Measurements from ENCODE around the gene FAM20C.
"Not testable (repeated sequence)": the region's sequence is repeated elsewhere in the genome, so short reads cannot be mapped to it uniquely, and the experiment has no call there.

The FAM20C gene

GRCh38 chr7:192701-193480 lies 520 bp downstream of the FAM20C start:
- no peak for DNase-seq (ENCODE audit: low spot score)

- no peak for DNase-seq (ENCODE audit: low spot score)
Observed at GRCh38 chr7:193481-194251, 1.3 kb downstream of the FAM20C start.

DNA sequence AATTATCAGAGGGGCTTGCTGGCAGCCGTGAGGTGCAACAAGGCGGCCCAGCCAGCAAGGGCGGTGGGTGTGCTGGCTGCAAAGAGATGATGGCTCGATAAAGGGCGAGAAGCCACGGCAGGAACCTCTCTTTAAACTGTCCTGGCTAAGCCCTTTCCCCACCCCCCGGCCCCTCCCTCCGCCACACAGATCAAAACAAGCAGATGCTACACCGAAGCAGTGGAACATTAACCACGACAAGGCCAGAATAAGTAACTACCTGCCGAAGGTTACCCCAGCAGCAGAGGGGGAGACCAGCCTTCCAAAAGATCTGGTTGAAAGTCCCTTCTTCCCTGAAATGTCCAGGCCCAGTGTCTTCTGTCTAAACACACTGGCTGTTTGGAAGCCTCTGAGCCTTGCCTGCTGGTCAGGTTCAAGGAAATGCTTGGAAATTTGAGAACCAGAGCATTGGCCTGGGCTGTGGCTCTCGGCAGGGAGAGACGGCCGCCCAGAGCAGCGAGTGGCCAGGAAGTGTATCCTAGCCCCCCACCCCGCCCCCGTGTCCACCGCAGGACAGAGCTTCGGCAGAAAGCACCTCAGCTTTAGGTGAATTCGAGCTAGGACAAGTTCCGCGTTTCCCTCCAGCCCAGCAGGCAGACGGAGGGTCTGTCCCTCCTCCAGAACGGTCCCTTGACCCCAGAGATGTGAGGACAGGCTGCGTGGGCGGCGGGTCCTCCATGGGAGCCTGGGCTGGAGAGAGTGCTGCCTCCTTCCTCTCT lies 2.1 kb downstream of the FAM20C start:
- DNase-seq (ENCODE audit: low spot score), result no peak

GRCh38 chr7:195010-195829 lies 2.8 kb downstream of the FAM20C start:
- DNase-seq (ENCODE audit: low spot score), result no peak

GRCh38 chr7:195830-196128 lies 3.4 kb downstream of the FAM20C start:
- no peak for DNase-seq (ENCODE audit: low spot score)

- no peak for DNase-seq (ENCODE audit: low spot score)
Observed at GRCh38 chr7:196283-196682, 3.9 kb downstream of the FAM20C start.

DNA sequence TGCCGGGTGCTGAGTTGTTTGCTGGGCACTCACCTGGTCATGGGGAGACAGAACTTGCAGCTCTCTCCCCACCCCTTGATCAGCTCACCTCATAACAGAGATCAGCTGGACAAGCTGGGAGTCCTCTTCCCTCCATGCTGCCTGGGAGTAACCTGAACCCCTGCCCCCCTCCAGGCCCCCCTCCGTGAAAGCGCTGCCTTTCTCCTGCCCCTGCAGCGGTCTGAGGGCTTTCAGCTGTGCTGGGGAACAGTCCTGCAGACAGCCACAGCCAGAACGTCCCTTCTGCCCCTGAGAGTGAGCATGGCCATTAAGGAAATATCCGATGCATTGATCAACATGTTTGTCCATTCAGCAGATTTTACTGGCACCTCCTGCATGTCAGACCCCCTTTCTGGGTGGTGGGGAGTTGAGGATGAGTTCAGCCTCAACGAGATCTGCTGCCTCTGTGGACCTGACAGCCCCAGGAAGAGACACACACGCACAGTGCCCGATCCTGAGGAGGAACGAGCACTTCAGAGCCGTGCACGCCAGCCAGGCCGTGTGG lies 4.5 kb downstream of the FAM20C start:
- no peak for DNase-seq (ENCODE audit: low spot score)

DNA sequence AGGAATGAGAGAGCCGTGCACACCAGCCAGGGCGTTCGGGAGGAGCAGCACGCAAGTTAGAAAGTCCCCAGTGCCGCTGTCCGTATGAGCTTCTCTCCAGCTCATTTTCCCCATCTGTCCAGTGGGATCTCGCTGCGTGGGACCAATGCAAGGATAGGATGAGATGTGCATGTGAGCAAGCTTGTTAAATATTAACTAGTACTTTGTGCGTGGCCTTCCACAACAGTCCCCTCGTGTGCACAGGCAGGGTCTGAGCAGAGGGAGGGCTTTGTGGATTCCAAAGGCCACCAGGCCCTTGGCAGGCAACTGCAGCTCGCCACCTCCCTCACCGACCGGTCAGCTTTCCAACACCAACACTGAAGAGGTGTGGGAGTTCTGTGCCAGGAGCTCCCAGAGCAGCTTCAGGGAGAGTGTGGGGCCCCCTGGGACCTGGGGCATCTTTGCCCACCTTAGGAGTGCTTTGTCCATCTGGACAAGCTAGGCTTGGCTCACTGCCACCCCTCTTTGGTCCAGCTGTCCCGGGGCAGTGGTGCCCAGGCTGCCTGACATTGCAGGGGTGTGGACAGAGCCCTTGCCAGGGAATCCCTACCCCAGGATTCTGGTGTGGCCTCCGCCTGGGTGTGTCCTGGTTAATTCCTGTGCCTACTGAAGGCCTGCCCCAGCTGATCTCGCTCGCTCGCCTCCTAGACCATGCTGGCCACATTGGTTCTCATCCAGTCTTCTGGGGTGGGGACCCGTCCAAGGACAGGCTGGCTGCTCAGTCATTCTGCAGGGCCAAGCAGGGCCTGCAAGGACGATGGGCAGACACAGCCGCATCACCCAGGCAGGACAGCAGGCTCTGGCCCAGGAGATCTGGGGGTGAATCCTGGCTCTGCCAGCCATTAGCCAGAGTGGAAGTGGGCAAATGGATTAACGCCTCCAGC lies 5.3 kb downstream of the FAM20C start:
- DNase-seq (ENCODE audit: low spot score), result no peak

DNA sequence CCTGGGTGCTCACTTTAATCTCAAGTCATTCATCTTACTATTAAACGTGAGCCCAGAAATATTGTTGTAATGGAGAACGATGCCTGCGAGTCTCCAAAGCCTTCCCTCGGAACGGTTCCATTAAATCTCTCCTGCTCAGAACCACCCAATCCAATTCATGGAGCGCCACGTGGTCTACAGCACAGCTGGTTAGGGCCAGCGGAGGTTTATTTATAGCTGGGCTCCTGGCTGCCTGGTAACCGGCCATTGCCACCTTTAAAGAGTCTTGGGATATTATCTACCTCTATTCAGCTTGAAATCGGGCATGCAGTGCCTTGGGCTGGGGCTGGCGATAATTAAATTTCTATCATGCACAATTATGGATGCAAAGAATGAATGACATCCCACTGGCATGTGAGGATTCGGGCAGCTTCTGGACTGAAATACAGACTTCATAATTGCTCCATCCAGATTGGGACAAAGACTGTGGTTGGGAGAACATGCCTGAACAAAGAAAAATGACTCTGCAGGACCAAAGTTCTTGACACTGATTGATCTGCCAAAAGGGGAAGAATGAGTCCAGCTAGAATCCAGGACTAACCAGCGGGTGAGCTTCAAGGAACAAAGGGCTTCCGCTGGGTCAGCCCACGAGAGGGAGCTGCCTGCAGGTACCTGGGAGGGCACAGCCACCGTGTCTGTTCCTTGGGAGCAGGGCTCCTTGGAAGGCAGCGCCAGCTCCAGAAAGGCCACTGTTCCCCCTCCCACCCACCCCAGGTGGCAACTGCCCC lies 7.3 kb downstream of the FAM20C start:
- no peak for DNase-seq (ENCODE audit: low spot score)

DNA sequence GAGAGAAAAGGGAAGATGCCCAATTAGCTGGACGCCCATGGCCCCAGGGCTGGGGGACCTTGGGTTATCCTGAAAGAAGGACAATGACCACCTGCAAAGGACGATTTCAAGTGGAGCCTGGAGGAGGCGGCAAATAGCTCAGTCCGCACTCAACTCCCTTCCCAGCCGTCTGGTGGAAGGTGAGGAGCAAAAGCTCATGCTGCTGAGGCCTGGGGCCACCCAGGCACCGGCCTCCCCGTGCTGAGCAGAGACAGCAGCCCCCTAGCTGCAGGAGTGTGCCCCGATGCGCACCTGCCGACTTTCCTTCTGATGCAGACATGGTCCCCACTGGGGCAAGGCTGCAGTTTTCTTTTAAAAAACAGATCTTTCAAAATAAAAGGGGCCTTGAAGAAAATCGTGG lies 7.9 kb downstream of the FAM20C start:
- no peak for DNase-seq (ENCODE audit: low spot score)

- DNase-seq (ENCODE audit: low spot score), result no peak
Observed at GRCh38 chr7:200704-201103, 8.3 kb downstream of the FAM20C start.

DNA sequence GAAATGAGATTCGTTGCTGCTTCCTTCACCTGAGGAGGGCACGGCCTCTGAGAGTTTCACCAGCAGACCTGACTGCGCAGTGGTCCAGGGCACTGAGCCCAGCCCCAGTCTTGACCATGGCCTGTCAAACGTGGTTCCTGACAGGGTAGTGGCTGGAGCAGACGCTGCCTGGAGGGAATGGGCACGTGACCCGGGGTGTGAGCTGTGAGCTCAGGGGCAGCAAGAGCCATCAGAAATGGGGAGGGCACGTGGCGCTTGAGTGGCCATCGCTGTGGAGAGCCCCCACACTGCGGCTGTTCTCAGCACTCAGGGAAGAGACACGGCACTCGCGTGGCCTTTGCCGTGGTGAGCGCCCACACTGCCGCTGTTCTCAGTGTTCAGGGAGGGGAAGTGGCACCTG lies 12.0 kb downstream of the FAM20C start:
- DNase-seq (ENCODE audit: low spot score), result no peak

- no peak for DNase-seq (ENCODE audit: low spot score)
Observed at GRCh38 chr7:205115-206010, 13.0 kb downstream of the FAM20C start.

DNA sequence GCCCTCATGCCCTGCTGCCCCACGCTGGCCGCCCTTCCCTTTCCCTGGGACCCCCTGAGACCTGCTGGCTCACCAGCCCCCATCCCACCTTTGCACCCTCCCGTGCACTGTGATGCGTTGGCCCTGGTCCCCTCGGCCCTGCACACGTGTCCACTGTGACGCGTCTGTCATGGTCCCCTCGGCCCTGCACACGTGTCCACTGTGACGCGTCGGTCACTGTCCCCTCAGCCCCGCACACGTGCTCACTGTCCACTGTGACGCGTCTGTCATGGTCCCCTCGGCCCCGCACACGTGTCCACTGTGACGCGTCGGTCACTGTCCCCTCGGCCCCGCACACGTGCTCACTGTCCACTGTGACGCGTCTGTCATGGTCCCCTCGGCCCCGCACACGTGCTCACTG lies 14.0 kb downstream of the FAM20C start:
- not testable (repeated sequence) for DNase-seq (ENCODE audit: low spot score)

- no peak for DNase-seq (ENCODE audit: low spot score)
Observed at GRCh38 chr7:207418-208129, 15.2 kb downstream of the FAM20C start.

- no peak for DNase-seq (ENCODE audit: low spot score)
Observed at GRCh38 chr7:208130-208673, 15.8 kb downstream of the FAM20C start.

DNA sequence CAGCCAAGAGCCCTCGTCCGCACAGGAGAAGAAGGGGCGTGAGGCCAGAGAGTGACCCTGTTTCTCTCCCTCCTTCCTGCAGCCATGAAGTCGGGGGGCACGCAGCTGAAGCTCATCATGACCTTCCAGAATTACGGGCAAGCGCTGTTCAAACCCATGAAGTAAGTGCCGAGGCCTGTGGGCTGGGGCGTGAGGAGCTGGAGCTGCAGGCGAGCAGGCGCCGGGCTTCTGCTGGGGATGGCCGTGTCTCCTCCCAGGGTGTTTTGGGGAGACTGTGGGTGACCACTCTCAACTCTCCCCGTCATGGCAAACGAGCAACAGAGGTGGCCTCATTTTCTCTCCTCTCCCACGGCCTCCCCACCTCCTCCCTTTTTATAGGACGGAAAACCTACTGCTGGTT lies 16.4 kb downstream of the FAM20C start:
- DNase-seq (ENCODE audit: low spot score), result no peak

DNA sequence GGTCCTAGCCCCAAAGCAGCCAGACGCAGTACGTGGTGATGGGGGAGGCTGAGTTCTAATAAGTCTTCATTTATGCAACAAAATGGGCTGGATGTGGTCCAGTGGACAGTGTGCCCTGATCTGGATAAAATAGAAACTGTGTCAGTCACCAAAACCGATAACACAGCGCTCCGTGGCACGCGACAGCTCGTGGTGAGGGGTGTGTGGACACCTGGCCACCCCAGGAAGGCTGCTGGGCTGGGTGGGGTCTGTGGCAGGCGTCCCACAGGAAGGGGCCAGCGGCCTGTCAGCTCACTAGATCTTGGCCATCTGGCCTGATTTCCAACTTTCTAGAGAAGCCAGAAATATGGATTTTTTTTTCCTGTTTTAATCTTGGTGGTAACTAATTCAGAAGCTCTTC lies 17.0 kb downstream of the FAM20C start:
- DNase-seq (ENCODE audit: low spot score), result no peak

Data from CD4-positive, alpha-beta T cell treated with Interleukin-15 for 4 hours (primary cell).